ENCODE results near the gene ITGA1.
"Not testable (repeated sequence)": the region's sequence is repeated elsewhere in the genome, so short reads cannot be mapped to it uniquely, and the experiment has no call there.

ITGA1 gene

GRCh38 chr5:52802272-52802973, 14.7 kb downstream of the ITGA1 start:
- DNase-seq = no peak

GRCh38 chr5:52802974-52803336, 15.2 kb downstream of the ITGA1 start:
- DNase-seq = no peak

GRCh38 chr5:52804387-52804791, 16.7 kb downstream of the ITGA1 start:
- no peak for DNase-seq

- no peak for DNase-seq
Observed at GRCh38 chr5:52804981-52805380, 17.3 kb downstream of the ITGA1 start.

GRCh38 chr5:52805615-52806014, 17.9 kb downstream of the ITGA1 start:
- no peak for DNase-seq

GRCh38 chr5:52807037-52807436, 19.3 kb downstream of the ITGA1 start:
- DNase-seq = no peak

- no peak for DNase-seq
Observed at GRCh38 chr5:52807723-52808122, 20.0 kb downstream of the ITGA1 start.

- no peak for DNase-seq
Observed at GRCh38 chr5:52808316-52808901, 20.7 kb downstream of the ITGA1 start.

GRCh38 chr5:52809884-52810283, 22.2 kb downstream of the ITGA1 start:
- DNase-seq = no peak

- no peak for DNase-seq
Observed at GRCh38 chr5:52810426-52810825, 22.7 kb downstream of the ITGA1 start.

- DNase-seq = no peak
Observed at GRCh38 chr5:52811067-52811749, 23.5 kb downstream of the ITGA1 start.

- DNase-seq = no peak
Observed at GRCh38 chr5:52814352-52815148, 26.8 kb downstream of the ITGA1 start.

GRCh38 chr5:52817818-52818217, 30.1 kb downstream of the ITGA1 start:
- no peak for DNase-seq

- DNase-seq = no peak
Observed at GRCh38 chr5:52818360-52818759, 30.6 kb downstream of the ITGA1 start.

- not testable (repeated sequence) for DNase-seq
Observed at GRCh38 chr5:52818807-52819206, 31.1 kb downstream of the ITGA1 start.

- DNase-seq = no peak
Observed at GRCh38 chr5:52821901-52822300, 34.2 kb downstream of the ITGA1 start.

- peak in 1 of 2 experiments; percentile 1 for DNase-seq
Observed at GRCh38 chr5:52822437-52822836, 34.7 kb downstream of the ITGA1 start.

- DNase-seq = no peak
Observed at GRCh38 chr5:52824827-52825226, 37.1 kb downstream of the ITGA1 start.

- no peak for DNase-seq
Observed at GRCh38 chr5:52825826-52826225, 38.1 kb downstream of the ITGA1 start.

- no peak for DNase-seq
Observed at GRCh38 chr5:52827815-52828214, 40.1 kb downstream of the ITGA1 start.

GRCh38 chr5:52829664-52830063, 41.9 kb downstream of the ITGA1 start:
- DNase-seq = no peak

- no peak for DNase-seq
Observed at GRCh38 chr5:52830650-52831049, 42.9 kb downstream of the ITGA1 start.

- no peak for DNase-seq
Observed at GRCh38 chr5:52831786-52832511, 44.2 kb downstream of the ITGA1 start.

All from NCI-H524 (cell line).